Panc1 (cell line): ENCODE data around the gene TINAGL1. TPM values are rescaled to one million over a fixed set of nuclear protein-coding genes. Genes with fewer than 3 reads are reported as not detected.

Source experiments
- ATAC-seq: fragments of 200-7000 bp; cut with Tn5 transposase; 2 replicates; pipeline ENCODE4 v1.9.1; 2020; ENCODE audit warnings: mild to moderate bottlenecking, moderate library complexity
- BruUV-seq: library from RNA; stranded (reverse); fragments of 400-500 nt; replicated peaks from 2 replicates; lab custom pipeline; 2021; lab: Mats Ljungman, UMichigan
- CTCF ChIA-PET: fragments of 300-600 bp; sonication (Branson Sonifier 250); formaldehyde crosslinking; loops from one replicate; lab custom pipeline; 2022; ENCODE audit warnings: antibody characterized with exemption; lab: Charles Lee
- POLR2A ChIA-PET: fragments of 300-600 bp; sonication (Branson Sonifier 250); formaldehyde crosslinking; loops from one replicate; lab custom pipeline; 2022; ENCODE audit warnings: antibody characterized with exemption; lab: Charles Lee
- DNase-seq: peaks from one replicate; pipeline ENCODE4 v3.0.0-alpha.2; 2010; ENCODE audit warnings: low read depth, low spot score
- H3K27ac ChIP-seq: 2 replicates; pipeline ENCODE4 v1.5.1; 2011; ENCODE audit warnings: mild to moderate bottlenecking, low read length, inconsistent platforms
- H3K27me3 ChIP-seq: fragments of 200-500 bp; sonication (Bioruptor generic); 2 replicates; pipeline ENCODE4 v1.6.0; 2014; ENCODE audit warnings: low read length, inconsistent platforms; ENCODE audit not compliant: control insufficient read depth, insufficient read depth
- H3K36me3 ChIP-seq: fragments of 200-500 bp; sonication (Bioruptor generic); 2 replicates; pipeline ENCODE4 v1.5.1; 2014; ENCODE audit warnings: inconsistent platforms, mild to moderate bottlenecking, low read length, moderate library complexity; ENCODE audit not compliant: control insufficient read depth, insufficient read depth
- H3K4me1 ChIP-seq: 2 replicates; pipeline ENCODE4 v1.5.1; 2011; ENCODE audit warnings: inconsistent platforms, mild to moderate bottlenecking, low read length, moderate library complexity; ENCODE audit not compliant: control insufficient read depth, insufficient read depth
- H3K4me3 ChIP-seq, 2 experiments: 2 replicates each; pipeline ENCODE4 v1.5.1; 2011 to 2012; ENCODE audit warnings: low read depth in 2 of 2, low read length in 2 of 2, mild to moderate bottlenecking in 2 of 2, inconsistent platforms in 1 of 2, moderate library complexity in 1 of 2
- H3K9me3 ChIP-seq: fragments of 200-500 bp; sonication (Bioruptor generic); 2 replicates; pipeline ENCODE4 v1.5.1; 2014; ENCODE audit warnings: low read depth, mild to moderate bottlenecking, inconsistent platforms, low read length, moderate library complexity; ENCODE audit not compliant: control insufficient read depth, insufficient read depth
- POLR2AphosphoS5 ChIP-seq: IDR thresholded peaks from 2 replicates; pipeline ENCODE4 v1.6.1; 2012; ENCODE audit warnings: mild to moderate bottlenecking, low read depth, low read length, moderate library complexity
- SIN3A ChIP-seq: IDR thresholded peaks from 2 replicates; pipeline ENCODE4 v1.6.1; 2012; ENCODE audit warnings: low read depth, mild to moderate bottlenecking, low read length, moderate library complexity, borderline replicate concordance; ENCODE audit not compliant: insufficient read depth
- TCF7L2 ChIP-seq: IDR thresholded peaks from 2 replicates; pipeline ENCODE4 v1.6.1; 2011; ENCODE audit warnings: mild to moderate bottlenecking, low read depth, low read length, inconsistent platforms
- in situ Hi-C: cut with HindIII; loops from 2 replicates; pipeline ENCODE4 v1.10.0; 2016; ENCODE audit warnings: low sequenced_read_pairs, low pct_unique_long_range_greater_than_20kb
- intact Hi-C: fragments of 100-400 bp; cut with micrococcal nuclease; formaldehyde crosslinking; loops from one replicate; pipeline ENCODE4 v1.10.0; 2022; ENCODE audit not compliant: unreplicated experiment
- total RNA-seq: library from RNA; stranded (reverse); gene quantifications from one replicate; pipeline ENCODE4 v1.2.1, GENCODE V29; 2021; ENCODE audit not compliant: unreplicated experiment
- TF ChIP-seq, protein P1 (sequence below): fragments of 450-650 bp; IDR thresholded peaks from 2 replicates; pipeline ENCODE4 v1.5.1; 2017; ENCODE audit warnings: mild to moderate bottlenecking
- TF ChIP-seq, protein P2 (sequence below), 2 experiments: IDR thresholded peaks; 2 replicates each; pipeline ENCODE4 v1.6.1; 2011 to 2012; ENCODE audit warnings: low read depth in 2 of 2, control low read depth in 1 of 2, low read length in 1 of 2, mild to moderate bottlenecking in 1 of 2, moderate library complexity in 1 of 2; ENCODE audit not compliant: insufficient read depth in 1 of 2

TINAGL1 gene
- total RNA-seq, 1 experiment from 2014 or later = 6.1 TPM

DNA sequence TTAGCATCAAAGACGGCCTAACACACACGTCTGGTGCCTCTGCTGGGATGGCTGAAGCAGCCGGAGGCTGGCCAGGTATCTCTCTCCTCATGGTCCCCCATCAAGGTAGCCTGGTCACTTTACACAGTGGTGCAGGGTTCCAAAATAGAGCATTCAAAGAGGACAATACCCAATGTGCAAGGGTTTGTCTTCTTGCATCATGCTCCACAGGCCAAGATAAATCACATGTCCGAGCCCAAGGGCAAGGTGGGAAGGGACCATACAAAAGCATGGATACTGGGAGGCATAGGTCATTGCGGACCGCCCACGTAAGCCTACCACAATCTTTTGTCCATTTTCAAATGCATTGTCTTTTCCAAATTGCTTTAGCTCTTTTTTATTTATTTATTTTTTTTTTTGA is 23.8 kb upstream of the TINAGL1 start:
- H3K27me3 ChIP-seq = no peaks in the 10 kb centered on the region
- H3K27ac ChIP-seq = no peak overlapping the region
- H3K4me1 ChIP-seq = peaks cover 3% of the 10 kb centered on the region; the same call in 1 of the 2 replicates
- DNase-seq (no peak), ATAC-seq (no peak)
- in situ Hi-C loops = no loop called here
- ChIA-PET CTCF (no interaction called here), POLR2A (no interaction called here)
- no TSS peak for BruUV-seq
- intact Hi-C loops = no loop called here
- no peak overlapping the region for H3K4me3 ChIP-seq
- no peaks in the 10 kb centered on the region for H3K36me3 ChIP-seq
- TF ChIP-seq TCF7L2 = no peak
- TF ChIP-seq, protein P1, sequence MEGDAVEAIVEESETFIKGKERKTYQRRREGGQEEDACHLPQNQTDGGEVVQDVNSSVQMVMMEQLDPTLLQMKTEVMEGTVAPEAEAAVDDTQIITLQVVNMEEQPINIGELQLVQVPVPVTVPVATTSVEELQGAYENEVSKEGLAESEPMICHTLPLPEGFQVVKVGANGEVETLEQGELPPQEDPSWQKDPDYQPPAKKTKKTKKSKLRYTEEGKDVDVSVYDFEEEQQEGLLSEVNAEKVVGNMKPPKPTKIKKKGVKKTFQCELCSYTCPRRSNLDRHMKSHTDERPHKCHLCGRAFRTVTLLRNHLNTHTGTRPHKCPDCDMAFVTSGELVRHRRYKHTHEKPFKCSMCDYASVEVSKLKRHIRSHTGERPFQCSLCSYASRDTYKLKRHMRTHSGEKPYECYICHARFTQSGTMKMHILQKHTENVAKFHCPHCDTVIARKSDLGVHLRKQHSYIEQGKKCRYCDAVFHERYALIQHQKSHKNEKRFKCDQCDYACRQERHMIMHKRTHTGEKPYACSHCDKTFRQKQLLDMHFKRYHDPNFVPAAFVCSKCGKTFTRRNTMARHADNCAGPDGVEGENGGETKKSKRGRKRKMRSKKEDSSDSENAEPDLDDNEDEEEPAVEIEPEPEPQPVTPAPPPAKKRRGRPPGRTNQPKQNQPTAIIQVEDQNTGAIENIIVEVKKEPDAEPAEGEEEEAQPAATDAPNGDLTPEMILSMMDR = no peak
- no peak for TF ChIP-seq SIN3A
- TF ChIP-seq POLR2AphosphoS5 = no peak
- TF ChIP-seq, protein P2, sequence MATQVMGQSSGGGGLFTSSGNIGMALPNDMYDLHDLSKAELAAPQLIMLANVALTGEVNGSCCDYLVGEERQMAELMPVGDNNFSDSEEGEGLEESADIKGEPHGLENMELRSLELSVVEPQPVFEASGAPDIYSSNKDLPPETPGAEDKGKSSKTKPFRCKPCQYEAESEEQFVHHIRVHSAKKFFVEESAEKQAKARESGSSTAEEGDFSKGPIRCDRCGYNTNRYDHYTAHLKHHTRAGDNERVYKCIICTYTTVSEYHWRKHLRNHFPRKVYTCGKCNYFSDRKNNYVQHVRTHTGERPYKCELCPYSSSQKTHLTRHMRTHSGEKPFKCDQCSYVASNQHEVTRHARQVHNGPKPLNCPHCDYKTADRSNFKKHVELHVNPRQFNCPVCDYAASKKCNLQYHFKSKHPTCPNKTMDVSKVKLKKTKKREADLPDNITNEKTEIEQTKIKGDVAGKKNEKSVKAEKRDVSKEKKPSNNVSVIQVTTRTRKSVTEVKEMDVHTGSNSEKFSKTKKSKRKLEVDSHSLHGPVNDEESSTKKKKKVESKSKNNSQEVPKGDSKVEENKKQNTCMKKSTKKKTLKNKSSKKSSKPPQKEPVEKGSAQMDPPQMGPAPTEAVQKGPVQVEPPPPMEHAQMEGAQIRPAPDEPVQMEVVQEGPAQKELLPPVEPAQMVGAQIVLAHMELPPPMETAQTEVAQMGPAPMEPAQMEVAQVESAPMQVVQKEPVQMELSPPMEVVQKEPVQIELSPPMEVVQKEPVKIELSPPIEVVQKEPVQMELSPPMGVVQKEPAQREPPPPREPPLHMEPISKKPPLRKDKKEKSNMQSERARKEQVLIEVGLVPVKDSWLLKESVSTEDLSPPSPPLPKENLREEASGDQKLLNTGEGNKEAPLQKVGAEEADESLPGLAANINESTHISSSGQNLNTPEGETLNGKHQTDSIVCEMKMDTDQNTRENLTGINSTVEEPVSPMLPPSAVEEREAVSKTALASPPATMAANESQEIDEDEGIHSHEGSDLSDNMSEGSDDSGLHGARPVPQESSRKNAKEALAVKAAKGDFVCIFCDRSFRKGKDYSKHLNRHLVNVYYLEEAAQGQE (IDR thresholded peaks at IDR 0.05; ENCODE audit: insufficient read depth in 1 of 2, low read depth in 2 of 2, low read length in 1 of 2) = no peak
- no peaks in the 10 kb centered on the region for H3K9me3 ChIP-seq

DNA sequence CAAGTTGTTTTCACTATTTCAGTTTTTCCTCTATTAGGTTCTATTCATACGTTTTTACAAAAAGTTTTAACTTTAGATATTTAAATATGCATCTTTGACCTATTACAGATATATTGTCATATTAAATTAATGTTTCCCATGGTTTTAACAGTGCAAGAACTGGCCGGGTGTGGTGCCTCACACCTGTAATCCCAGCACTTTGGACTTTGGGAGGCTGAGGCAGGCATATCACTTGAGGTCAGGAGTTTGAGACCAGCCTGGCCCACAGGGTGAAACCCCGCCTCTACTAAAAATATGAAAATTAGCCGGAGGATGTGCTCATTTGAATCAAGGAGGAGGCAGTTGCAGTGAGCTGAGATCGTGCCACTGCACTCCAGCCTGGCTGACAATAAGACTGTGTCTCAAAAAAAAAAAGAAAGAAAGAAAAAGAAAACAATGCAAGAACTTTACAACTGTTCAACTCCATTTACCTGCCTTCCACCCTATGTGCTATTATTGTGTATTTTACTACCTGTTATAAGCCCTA is 19.8 kb upstream of the TINAGL1 start:
- Histone ChIP-seq H3K4me1 (no peaks in the 10 kb centered on the region), H3K27ac (no peak overlapping the region), H3K9me3 (no peaks in the 10 kb centered on the region), H3K36me3 (no peaks in the 10 kb centered on the region), H3K27me3 (no peaks in the 10 kb centered on the region), H3K4me3 (no peak overlapping the region)
- intact Hi-C loops = no loop called here
- TF ChIP-seq, protein P2 (IDR thresholded peaks at IDR 0.05; ENCODE audit: insufficient read depth in 1 of 2, low read depth in 2 of 2, low read length in 1 of 2) = no peak
- no peak for TF ChIP-seq POLR2AphosphoS5
- TF ChIP-seq, protein P1 = no peak
- no peak for TF ChIP-seq TCF7L2
- TF ChIP-seq SIN3A = no peak
- DNase-seq = no peak
- in situ Hi-C loops = no loop called here
- no TSS peak for BruUV-seq
- ATAC-seq = no peak
- ChIA-PET POLR2A (no interaction called here), CTCF (no interaction called here)
